ENCODE results near the gene HOXD8.

Gene HOXD8

DNA sequence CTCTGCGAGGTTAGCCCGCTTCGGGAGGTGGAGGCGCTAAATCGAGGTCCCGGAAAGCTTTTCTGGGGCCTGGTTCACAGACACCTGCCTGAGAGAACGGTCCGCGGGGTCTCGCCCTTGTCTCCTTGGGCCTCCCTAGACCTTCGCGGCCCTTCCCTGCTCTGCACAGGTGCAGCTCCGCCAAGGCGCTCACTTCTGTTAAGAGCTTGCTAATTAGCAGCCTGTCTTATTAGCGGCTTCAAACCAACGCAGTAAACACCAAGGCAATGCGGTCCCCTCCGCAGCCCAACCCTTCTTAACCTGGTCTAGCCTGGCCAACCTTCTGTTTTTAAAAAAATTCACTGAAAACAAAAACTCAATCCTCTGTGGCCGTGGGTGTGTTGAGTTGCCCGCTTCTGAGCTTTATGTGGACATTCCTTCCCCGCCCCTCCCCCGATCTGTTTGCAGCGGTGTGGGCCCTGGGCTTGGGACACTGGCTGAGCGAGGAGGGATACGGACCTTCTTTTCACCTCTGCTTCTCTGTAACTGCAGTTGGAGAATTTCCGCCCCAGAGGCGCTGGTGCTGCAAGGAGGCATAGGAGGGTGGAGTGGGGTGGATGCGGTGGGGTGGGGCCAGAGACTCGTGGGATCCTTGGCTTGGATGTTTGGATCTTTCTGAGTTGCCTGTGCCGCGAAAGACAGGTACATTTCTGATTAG lies 18.4 kb downstream of the HOXD8 start:
- no peak for DNase-seq

DNA sequence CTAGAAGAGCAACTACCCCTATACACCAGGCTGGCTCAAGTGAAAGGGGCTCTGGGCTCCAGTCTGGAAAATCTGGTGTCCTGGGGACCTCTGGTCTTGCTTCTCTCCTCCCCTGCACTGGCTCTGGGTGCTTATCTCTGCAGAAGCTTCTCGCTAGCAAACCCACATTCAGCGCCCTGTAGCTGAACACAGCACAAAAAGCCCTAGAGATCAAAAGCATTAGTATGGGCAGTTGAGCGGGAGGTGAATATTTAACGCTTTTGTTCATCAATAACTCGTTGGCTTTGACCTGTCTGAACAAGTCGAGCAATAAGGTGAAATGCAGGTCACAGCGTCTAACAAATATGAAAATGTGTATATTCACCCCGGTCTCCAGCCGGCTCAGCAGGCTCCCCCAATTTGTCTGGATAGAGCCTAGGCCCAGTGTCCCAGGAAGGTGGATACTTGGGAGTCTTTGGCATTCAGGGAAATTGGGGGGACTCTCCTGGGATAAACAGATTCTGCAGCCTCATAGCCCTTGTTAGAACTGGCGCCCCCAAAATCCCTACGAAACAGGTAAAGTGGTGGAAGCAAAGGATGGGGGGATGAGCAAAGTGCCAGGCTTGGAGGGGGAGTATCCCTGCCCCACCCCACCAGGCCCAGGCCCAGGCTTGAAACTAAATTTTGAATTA lies 19.4 kb downstream of the HOXD8 start:
- no peak for DNase-seq

- no peak for DNase-seq
Measured at GRCh38 chr2:176149481-176149938, 20.0 kb downstream of the HOXD8 start.

DNA sequence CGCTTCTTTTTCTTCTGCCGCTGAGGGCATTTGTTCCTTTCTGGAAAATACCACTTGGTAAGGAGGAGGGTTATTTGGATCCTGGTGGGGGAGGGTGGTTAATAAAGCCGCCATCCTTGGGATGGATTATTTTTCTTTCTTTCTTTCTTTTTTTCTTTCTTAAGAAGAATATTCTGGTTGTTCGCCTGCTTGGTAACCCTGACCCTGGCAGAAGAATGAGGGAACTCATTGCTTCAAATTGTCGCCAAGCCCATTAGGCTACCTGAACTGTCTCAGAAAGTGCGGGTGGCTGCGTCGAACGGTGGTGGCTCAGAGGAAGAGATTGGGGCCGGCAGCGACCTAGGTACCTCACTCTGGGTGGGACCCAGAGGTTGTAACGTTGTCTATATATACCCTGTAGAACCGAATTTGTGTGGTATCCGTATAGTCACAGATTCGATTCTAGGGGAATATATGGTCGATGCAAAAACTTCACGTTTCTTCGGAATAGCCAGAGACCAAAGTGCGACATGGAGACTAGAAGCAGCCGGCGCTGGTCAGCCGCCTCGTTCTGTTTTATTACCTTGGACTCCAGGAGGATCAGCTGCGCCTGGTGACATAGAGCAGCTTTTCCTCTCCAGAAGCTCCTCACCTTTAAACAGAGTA lies 20.6 kb downstream of the HOXD8 start:
- no peak for DNase-seq

- no peak for DNase-seq
Measured at GRCh38 chr2:176150584-176151441, 21.3 kb downstream of the HOXD8 start.

GRCh38 chr2:176151442-176152287 lies 22.2 kb downstream of the HOXD8 start, which contains the start of gene HOXD4:
HOXD4 (plus strand) TSS chr2:176151550; CDS start chr2:176151634, 84 bp downstream.
- no peak for DNase-seq

DNA sequence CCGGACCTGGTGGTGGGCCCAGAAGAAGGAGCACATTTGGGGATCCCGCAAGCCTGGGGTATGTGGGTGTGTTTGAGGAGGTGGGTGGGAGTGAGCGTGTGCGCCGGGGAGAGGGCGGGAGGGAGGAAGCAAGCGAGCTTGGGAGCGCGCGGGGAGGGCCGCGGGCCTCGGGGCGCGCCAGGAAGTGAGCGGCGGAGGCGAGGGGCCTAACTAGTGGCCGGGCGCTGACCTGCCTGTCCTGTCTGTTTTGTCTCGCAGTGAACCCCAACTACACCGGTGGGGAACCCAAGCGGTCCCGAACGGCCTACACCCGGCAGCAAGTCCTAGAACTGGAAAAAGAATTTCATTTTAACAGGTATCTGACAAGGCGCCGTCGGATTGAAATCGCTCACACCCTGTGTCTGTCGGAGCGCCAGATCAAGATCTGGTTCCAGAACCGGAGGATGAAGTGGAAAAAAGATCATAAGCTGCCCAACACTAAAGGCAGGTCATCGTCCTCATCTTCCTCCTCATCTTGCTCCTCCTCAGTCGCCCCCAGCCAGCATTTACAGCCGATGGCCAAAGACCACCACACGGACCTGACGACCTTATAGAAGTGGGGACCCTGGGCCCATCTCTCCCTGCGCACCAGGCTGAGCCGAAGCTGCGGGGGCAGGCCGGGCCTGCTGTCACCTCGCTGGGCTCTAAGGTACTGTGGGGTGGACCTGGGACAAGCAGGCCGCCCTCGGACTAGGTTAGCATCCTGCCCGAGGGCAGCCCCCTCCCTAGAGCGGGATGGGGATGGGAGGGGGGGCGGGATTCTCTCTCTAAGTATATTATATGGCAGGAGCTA lies 23.1 kb downstream of the HOXD8 start:
- no peak for DNase-seq

- no peak for DNase-seq
Measured at GRCh38 chr2:176154576-176155252, 25.2 kb downstream of the HOXD8 start.

- no peak for DNase-seq
Measured at GRCh38 chr2:176155356-176156044, 26.0 kb downstream of the HOXD8 start.

- DNase-seq = no peak
Measured at GRCh38 chr2:176156301-176156806, 26.8 kb downstream of the HOXD8 start.

GRCh38 chr2:176156807-176157498 lies 27.4 kb downstream of the HOXD8 start, which contains the start of gene HOXD3:
HOXD3 (plus strand) TSS chr2:176157307; CDS start chr2:176169115, 11,808 bp downstream.
- no peak for DNase-seq

GRCh38 chr2:176157499-176158185 lies 28.1 kb downstream of the HOXD8 start:
- no peak for DNase-seq

DNA sequence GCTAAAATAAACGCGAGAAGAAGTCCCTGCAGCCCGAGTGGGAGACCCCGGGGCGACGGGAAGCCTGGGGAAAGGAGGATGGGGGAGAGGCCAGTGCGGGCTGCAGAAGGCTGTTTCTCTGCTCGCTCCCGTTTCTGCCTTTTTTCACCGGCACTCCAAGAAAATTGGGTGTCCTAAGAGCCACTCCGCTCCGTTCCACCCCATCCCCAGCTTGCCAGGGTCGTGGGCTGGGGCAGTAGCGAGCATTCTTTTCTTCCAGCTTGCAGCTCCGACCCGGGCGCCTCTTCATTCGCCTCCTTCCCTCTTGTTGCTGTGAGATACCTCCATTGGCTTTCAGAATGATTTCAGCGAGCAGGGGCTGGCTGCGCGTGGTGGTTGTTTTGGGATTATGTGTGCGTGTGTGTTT lies 28.7 kb downstream of the HOXD8 start:
- DNase-seq = no peak

DNA sequence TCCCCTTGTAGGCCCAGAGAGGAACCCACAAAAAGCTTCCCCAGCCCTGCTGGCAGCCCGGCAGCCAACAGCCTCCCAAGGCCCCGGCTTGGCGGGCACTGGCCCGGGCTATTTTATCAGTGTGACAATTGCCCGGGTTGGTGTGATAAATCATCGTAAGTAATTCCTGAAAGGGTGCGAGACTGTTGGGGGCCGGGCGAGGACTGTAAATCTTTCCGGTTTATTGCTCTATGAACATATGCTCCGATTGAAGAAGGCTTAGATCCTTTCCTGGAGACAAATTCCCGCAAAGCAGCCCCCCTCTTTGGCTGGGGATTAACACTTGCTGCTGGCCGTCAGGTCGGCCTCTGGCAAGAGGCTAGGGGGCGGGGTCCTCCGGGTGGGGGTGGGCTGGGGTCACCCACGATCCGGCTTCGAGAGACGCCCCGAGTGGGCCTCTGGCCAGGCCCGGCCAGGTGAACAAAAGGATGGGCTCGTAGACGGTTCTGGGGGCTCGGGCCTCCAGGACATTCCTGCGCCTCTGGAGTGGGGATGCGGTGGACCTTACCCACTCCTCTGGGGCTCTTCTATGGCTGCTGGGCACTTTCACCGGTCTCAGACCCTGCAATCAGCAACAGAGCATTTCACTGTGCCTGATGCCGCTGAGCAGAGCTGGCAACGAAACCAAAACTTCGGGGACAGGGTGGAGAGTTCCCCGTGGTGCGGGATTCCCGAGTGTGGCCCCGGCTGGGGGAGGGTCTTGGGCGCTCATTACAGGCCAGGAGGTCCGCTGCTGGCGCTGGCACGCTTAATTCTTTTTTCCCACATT lies 29.6 kb downstream of the HOXD8 start:
- no peak for DNase-seq

- DNase-seq = no peak
Measured at GRCh38 chr2:176159663-176160250, 30.3 kb downstream of the HOXD8 start.

- DNase-seq = no peak
Measured at GRCh38 chr2:176160251-176160985, 30.9 kb downstream of the HOXD8 start.

Measured in SW 1271 (cell line).